Activated T-helper 2 cell treated with anti-CD3 and anti-CD28 coated beads, Interferon-gamma antibody, Interleukin-2, Interleukin-4, amounts not matched to agents 10 μg/mL and 5 μg/mL and 100 μg/mL, durations not matched to agents 14 hours and 24 hours and 36 hours (primary cell): ENCODE measurements around the gene DDX60. TPM values are rescaled to one million over a fixed set of nuclear protein-coding genes. Genes with fewer than 3 reads are reported as not detected.
A peak's percentile ranks its signal among the peaks of the same experiment; 100 is the strongest.
"Not testable (repeated sequence)": the region's sequence is repeated elsewhere in the genome, so short reads cannot be mapped to it uniquely, and the experiment has no call there.

ENCODE experiments used
- DNase-seq: peaks from one replicate; pipeline ENCODE4 v3.0.0; 2021; ENCODE audit warnings: low spot score
- H3K27ac Mint-ChIP-seq: one replicate; pipeline ENCODE4 v1.8.0; 2021; ENCODE audit warnings: mixed read lengths
- H3K27me3 Mint-ChIP-seq: one replicate; pipeline ENCODE4 v1.8.0; 2021; ENCODE audit warnings: low read depth, mixed read lengths
- H3K36me3 Mint-ChIP-seq: one replicate; pipeline ENCODE4 v1.8.0; 2021; ENCODE audit warnings: low read depth, mixed read lengths
- H3K4me1 Mint-ChIP-seq: one replicate; pipeline ENCODE4 v1.8.0; 2021; ENCODE audit warnings: low read depth, mixed read lengths
- H3K4me3 Mint-ChIP-seq: one replicate; pipeline ENCODE4 v1.8.0; 2021; ENCODE audit warnings: low read depth, mild to moderate bottlenecking, moderate library complexity, mixed read lengths
- H3K9me3 Mint-ChIP-seq: one replicate; pipeline ENCODE4 v1.8.0; 2021; ENCODE audit warnings: mixed read lengths
- intact Hi-C: fragments of 100-400 bp; cut with micrococcal nuclease; formaldehyde crosslinking; loops from one replicate; pipeline ENCODE4 v1.15.1; 2023
- total RNA-seq: library from RNA; stranded (reverse); gene quantifications from 2 replicates; pipeline ENCODE4 v1.2.3, GENCODE V29; 2022

The DDX60 gene
- 5.3 and 5.6 TPM in 2 replicates for total RNA-seq

GRCh38 chr4:168318266-168318895, at the start of gene DDX60:
DDX60 (minus strand) TSS chr4:168318752; CDS start chr4:168311259, 7,493 bp downstream.
- H3K27me3 Mint-ChIP-seq: no peaks in the 10 kb centered on the region
- peak within 1 kb of the TSS; percentile 83 for H3K27ac Mint-ChIP-seq
- peaks cover 32% of the 10 kb centered on the region for H3K4me1 Mint-ChIP-seq
- intact Hi-C loops: loop anchor here (1.0 to 5.0 kb wide), 2 partner anchors 163 to 689 kb away; no protein-coding TSS in a partner anchor
- peaks cover 20% of the 10 kb centered on the region for H3K36me3 Mint-ChIP-seq
- peaks cover 14% of the 10 kb centered on the region for H3K9me3 Mint-ChIP-seq
- H3K4me3 Mint-ChIP-seq: peak within 1 kb of the TSS; percentile 85
- peak; percentile 81 for DNase-seq

GRCh38 chr4:168367065-168367464, 48.5 kb upstream of the DDX60 start:
- no peak overlapping the region for H3K27ac Mint-ChIP-seq
- no peak overlapping the region for H3K4me3 Mint-ChIP-seq
- DNase-seq: no peak
- H3K9me3 Mint-ChIP-seq: no peaks in the 10 kb centered on the region
- intact Hi-C loops: no loop called here
- no peaks in the 10 kb centered on the region for H3K27me3 Mint-ChIP-seq
- peaks cover 32% of the 10 kb centered on the region for H3K36me3 Mint-ChIP-seq
- peaks cover 4% of the 10 kb centered on the region for H3K4me1 Mint-ChIP-seq

- Mint-ChIP-seq H3K9me3 (no peaks in the 10 kb centered on the region), H3K4me3 (no peak overlapping the region), H3K4me1 (peaks cover under 1% of the 10 kb centered on the region), H3K27me3 (no peaks in the 10 kb centered on the region), H3K27ac (no peak overlapping the region), H3K36me3 (peaks cover 25% of the 10 kb centered on the region)
- no peak for DNase-seq
- intact Hi-C loops: no loop called here
These were observed 43.5 kb upstream of the DDX60 start for GRCh38 chr4:168362025-168362401.

- no peak overlapping the region for H3K27ac Mint-ChIP-seq
- H3K27me3 Mint-ChIP-seq: no peaks in the 10 kb centered on the region
- peaks cover 27% of the 10 kb centered on the region for H3K36me3 Mint-ChIP-seq
- intact Hi-C loops: no loop called here
- H3K4me3 Mint-ChIP-seq: no peak overlapping the region
- H3K4me1 Mint-ChIP-seq: no peaks in the 10 kb centered on the region
- no peak for DNase-seq
- H3K9me3 Mint-ChIP-seq: no peaks in the 10 kb centered on the region
These were observed 42.9 kb upstream of the DDX60 start for GRCh38 chr4:168361365-168362024.

- no peak overlapping the region for H3K27ac Mint-ChIP-seq
- H3K36me3 Mint-ChIP-seq: peaks cover 27% of the 10 kb centered on the region
- no peak overlapping the region for H3K4me3 Mint-ChIP-seq
- H3K4me1 Mint-ChIP-seq: no peaks in the 10 kb centered on the region
- no peaks in the 10 kb centered on the region for H3K9me3 Mint-ChIP-seq
- intact Hi-C loops: no loop called here
- H3K27me3 Mint-ChIP-seq: no peaks in the 10 kb centered on the region
- DNase-seq: no peak
These were observed 41.7 kb upstream of the DDX60 start for GRCh38 chr4:168360271-168360670.

GRCh38 chr4:168357941-168358340, 39.4 kb upstream of the DDX60 start:
- H3K27ac Mint-ChIP-seq: no peak overlapping the region
- H3K27me3 Mint-ChIP-seq: no peaks in the 10 kb centered on the region
- intact Hi-C loops: no loop called here
- no peaks in the 10 kb centered on the region for H3K4me1 Mint-ChIP-seq
- H3K9me3 Mint-ChIP-seq: peaks cover under 1% of the 10 kb centered on the region
- no peak overlapping the region for H3K4me3 Mint-ChIP-seq
- H3K36me3 Mint-ChIP-seq: peaks cover 17% of the 10 kb centered on the region
- no peak for DNase-seq

GRCh38 chr4:168353746-168354145, 35.2 kb upstream of the DDX60 start:
- intact Hi-C loops: no loop called here
- no peaks in the 10 kb centered on the region for H3K27me3 Mint-ChIP-seq
- no peak for DNase-seq
- peaks cover 22% of the 10 kb centered on the region for H3K9me3 Mint-ChIP-seq
- H3K36me3 Mint-ChIP-seq: peaks cover 5% of the 10 kb centered on the region
- no peak overlapping the region for H3K27ac Mint-ChIP-seq
- H3K4me3 Mint-ChIP-seq: no peak overlapping the region
- H3K4me1 Mint-ChIP-seq: no peaks in the 10 kb centered on the region

- intact Hi-C loops: no loop called here
- Mint-ChIP-seq H3K36me3 (no peaks in the 10 kb centered on the region), H3K27ac (no peak overlapping the region), H3K9me3 (peaks cover 8% of the 10 kb centered on the region), H3K4me1 (peaks cover 3% of the 10 kb centered on the region), H3K4me3 (no peak overlapping the region), H3K27me3 (no peaks in the 10 kb centered on the region)
- DNase-seq: no peak
These were observed 19.0 kb upstream of the DDX60 start for GRCh38 chr4:168337550-168337940.

- H3K27ac Mint-ChIP-seq: no peak overlapping the region
- H3K36me3 Mint-ChIP-seq: no peaks in the 10 kb centered on the region
- H3K4me1 Mint-ChIP-seq: peaks cover 3% of the 10 kb centered on the region
- intact Hi-C loops: no loop called here
- H3K4me3 Mint-ChIP-seq: no peak overlapping the region
- peaks cover 1% of the 10 kb centered on the region for H3K27me3 Mint-ChIP-seq
- peaks cover 8% of the 10 kb centered on the region for H3K9me3 Mint-ChIP-seq
- DNase-seq: no peak
These were observed 18.4 kb upstream of the DDX60 start for GRCh38 chr4:168336837-168337549.

GRCh38 chr4:168335621-168336020, 17.1 kb upstream of the DDX60 start:
- H3K27me3 Mint-ChIP-seq: peaks cover 1% of the 10 kb centered on the region
- H3K9me3 Mint-ChIP-seq: no peaks in the 10 kb centered on the region
- no peak for DNase-seq
- no peaks in the 10 kb centered on the region for H3K36me3 Mint-ChIP-seq
- no peak overlapping the region for H3K4me3 Mint-ChIP-seq
- H3K4me1 Mint-ChIP-seq: peaks cover 3% of the 10 kb centered on the region
- H3K27ac Mint-ChIP-seq: no peak overlapping the region
- intact Hi-C loops: no loop called here

- no peaks in the 10 kb centered on the region for H3K9me3 Mint-ChIP-seq
- H3K4me3 Mint-ChIP-seq: no peak overlapping the region
- intact Hi-C loops: no loop called here
- no peaks in the 10 kb centered on the region for H3K36me3 Mint-ChIP-seq
- peaks cover 5% of the 10 kb centered on the region for H3K27me3 Mint-ChIP-seq
- peaks cover 3% of the 10 kb centered on the region for H3K4me1 Mint-ChIP-seq
- H3K27ac Mint-ChIP-seq: no peak overlapping the region
- DNase-seq: no peak
These were observed 15.5 kb upstream of the DDX60 start for GRCh38 chr4:168334053-168334452.

- DNase-seq, H3K4me1 Mint-ChIP-seq, H3K4me3 Mint-ChIP-seq, H3K9me3 Mint-ChIP-seq, H3K27ac Mint-ChIP-seq, intact Hi-C loops, H3K36me3 Mint-ChIP-seq: not testable (repeated sequence)
- H3K27me3 Mint-ChIP-seq: peaks cover 11% of the 10 kb centered on the region
These were observed 12.0 kb upstream of the DDX60 start for GRCh38 chr4:168330575-168330974.

GRCh38 chr4:168325591-168325990, 7.0 kb upstream of the DDX60 start:
- intact Hi-C loops: no loop called here
- Mint-ChIP-seq H3K4me1 (peaks cover 6% of the 10 kb centered on the region), H3K9me3 (peaks cover 14% of the 10 kb centered on the region)

More at GRCh38 chr4:168325591-168325990, 7.0 kb upstream of the DDX60 start:
- H3K36me3 Mint-ChIP-seq: peaks cover 11% of the 10 kb centered on the region
- DNase-seq: no peak
- no peak overlapping the region for H3K27ac Mint-ChIP-seq
- no peak overlapping the region for H3K4me3 Mint-ChIP-seq
- H3K27me3 Mint-ChIP-seq: peaks cover 9% of the 10 kb centered on the region
